AG09309 (cell line): ENCODE data around the gene IRF7.

Experiments used
- DNase-seq: peaks from one replicate; pipeline ENCODE4 v3.0.0-alpha.2; 2010; ENCODE audit warnings: low read depth
- H3K4me3 ChIP-seq: 2 replicates; pipeline ENCODE4 v1.5.1; 2011; ENCODE audit warnings: mild to moderate bottlenecking, low read depth, low read length, moderate library complexity; ENCODE audit not compliant: control insufficient read depth
- TF ChIP-seq, protein P1 (sequence below): IDR thresholded peaks from 2 replicates; pipeline ENCODE4 v1.5.1; 2011; ENCODE audit warnings: mild to moderate bottlenecking, low read depth, low read length, inconsistent platforms; ENCODE audit not compliant: insufficient read depth, control insufficient read depth; ENCODE audit errors: missing control alignments

The IRF7 gene

DNA sequence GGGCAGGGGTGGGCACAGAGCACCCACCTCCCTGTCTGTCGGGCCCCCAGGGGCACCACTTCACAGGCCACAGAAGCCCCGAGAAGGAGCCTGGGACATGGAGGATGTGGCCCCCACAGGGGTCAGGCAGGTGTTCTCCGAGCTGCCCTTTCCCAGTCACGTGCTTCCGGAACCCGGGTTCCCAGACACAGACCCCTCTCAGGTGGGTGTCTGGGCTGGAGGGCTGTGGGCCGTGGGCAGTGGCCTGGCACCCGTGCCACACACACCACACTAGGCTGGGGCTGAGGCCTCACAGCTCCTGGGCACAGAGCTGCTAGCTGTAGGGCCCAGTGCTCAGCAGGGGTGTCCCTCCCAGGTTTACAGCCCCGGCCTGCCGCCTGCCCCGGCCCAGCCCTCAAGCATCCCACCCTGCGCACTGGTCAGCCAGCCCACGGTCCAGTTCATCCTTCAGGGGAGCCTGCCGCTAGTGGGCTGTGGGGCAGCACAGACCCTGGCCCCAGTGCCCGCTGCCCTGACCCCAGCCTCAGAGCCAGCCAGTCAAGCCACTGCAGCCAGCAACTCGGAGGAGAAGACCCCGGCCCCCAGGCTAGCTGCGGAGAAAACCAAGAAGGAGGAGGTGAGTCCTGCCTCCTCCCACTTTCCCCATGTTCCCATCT is 5.5 kb downstream of the IRF7 start:
- H3K4me3 ChIP-seq, result no peak overlapping the region
- TF ChIP-seq, protein P1, sequence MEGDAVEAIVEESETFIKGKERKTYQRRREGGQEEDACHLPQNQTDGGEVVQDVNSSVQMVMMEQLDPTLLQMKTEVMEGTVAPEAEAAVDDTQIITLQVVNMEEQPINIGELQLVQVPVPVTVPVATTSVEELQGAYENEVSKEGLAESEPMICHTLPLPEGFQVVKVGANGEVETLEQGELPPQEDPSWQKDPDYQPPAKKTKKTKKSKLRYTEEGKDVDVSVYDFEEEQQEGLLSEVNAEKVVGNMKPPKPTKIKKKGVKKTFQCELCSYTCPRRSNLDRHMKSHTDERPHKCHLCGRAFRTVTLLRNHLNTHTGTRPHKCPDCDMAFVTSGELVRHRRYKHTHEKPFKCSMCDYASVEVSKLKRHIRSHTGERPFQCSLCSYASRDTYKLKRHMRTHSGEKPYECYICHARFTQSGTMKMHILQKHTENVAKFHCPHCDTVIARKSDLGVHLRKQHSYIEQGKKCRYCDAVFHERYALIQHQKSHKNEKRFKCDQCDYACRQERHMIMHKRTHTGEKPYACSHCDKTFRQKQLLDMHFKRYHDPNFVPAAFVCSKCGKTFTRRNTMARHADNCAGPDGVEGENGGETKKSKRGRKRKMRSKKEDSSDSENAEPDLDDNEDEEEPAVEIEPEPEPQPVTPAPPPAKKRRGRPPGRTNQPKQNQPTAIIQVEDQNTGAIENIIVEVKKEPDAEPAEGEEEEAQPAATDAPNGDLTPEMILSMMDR, result no peak
- DNase-seq, result no peak

- TF ChIP-seq, protein P1, result no peak
- no peak overlapping the region for H3K4me3 ChIP-seq
- no peak for DNase-seq
Measured at GRCh38 chr11:609341-609811, 6.4 kb downstream of the IRF7 start.

DNA sequence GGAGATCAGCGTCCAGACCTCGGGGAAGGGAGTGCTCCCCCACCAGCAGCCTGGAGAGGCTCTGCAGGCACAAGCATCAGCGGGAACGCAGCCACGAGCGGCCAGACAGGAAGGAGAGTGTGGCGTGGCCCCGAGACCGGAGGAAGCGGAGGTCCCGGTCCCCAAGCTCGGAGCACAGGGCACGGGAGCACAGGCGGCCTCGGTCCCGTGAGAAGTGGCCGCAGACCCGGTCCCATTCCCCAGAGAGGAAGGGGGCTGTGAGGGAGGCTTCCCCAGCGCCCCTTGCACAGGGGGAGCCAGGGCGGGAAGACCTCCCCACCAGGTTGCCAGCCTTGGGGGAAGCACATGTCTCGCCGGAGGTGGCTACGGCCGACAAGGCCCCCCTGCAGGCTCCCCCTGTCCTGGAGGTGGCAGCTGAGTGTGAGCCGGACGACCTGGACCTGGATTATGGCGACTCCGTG is 6.9 kb downstream of the IRF7 start:
- TF ChIP-seq, protein P1, result no peak
- DNase-seq, result no peak
- no peak overlapping the region for H3K4me3 ChIP-seq

DNA sequence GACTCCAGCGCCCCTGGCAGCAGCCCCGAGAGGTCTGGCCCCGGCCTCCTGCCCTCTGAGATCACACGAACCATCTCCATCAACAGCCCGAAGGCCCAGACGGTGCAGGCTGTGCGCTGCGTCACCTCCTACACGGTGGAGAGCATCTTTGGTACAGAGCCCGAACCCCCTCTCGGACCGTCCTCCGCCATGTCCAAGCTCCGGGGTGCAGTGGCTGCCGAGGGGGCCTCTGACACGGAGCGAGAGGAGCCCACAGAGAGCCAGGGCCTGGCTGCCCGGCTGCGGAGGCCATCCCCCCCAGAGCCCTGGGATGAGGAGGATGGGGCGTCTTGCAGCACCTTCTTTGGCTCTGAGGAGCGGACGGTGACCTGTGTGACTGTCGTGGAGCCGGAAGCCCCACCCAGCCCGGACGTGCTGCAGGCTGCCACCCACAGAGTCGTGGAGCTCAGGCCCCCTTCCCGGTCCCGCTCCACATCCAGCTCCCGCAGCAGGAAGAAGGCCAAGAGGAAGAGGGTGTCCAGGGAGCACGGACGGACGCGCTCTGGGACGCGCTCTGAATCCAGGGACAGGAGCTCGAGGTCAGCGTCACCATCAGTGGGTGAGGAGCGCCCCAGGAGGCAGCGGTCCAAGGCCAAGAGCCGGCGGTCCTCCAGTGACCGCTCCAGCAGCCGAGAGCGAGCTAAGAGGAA is 7.6 kb downstream of the IRF7 start:
- TF ChIP-seq, protein P1, result no peak
- DNase-seq, result no peak
- H3K4me3 ChIP-seq, result no peak overlapping the region

- TF ChIP-seq, protein P1, result no peak
- no peak overlapping the region for H3K4me3 ChIP-seq
- no peak for DNase-seq
Measured at GRCh38 chr11:607020-607780, 8.6 kb downstream of the IRF7 start.

- TF ChIP-seq, protein P1, result no peak
- no peak for DNase-seq
- H3K4me3 ChIP-seq, result no peak overlapping the region
Measured at GRCh38 chr11:606245-606644, 9.5 kb downstream of the IRF7 start.
